Stimulated activated CD4-positive, alpha-beta T cell treated with anti-CD3 and anti-CD28 coated beads, Interleukin-12 subunit alpha, Interleukin-12 subunit beta, amount 100 ng/mL, for 4 hours (primary cell): ENCODE results near the gene CCDC6.
"Not testable (repeated sequence)": the region's sequence is repeated elsewhere in the genome, so short reads cannot be mapped to it uniquely, and the experiment has no call there.

Source experiments
- DNase-seq: peaks from one replicate; pipeline ENCODE4 v3.0.0-alpha.2; 2020

Gene CCDC6

DNA sequence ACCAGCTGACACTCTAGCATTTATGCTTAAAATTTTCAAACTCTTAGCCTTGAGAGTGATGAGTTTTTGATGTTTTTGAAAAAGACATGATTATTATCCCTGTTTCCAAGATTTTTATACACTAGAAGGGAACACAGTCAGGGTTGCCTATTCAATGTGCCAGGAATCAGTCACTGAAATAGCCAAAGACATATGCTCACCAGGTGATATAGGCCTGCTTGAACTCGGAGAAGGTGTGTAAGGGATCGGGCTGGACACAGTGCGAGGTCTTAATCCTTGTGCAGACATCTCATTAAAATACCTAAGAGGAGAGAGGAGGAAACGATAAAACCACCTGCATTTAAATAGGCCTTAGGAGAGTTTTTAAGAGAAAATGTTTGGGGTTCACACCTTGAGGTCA is 102.1 kb downstream of the CCDC6 start:
- no peak for DNase-seq

DNA sequence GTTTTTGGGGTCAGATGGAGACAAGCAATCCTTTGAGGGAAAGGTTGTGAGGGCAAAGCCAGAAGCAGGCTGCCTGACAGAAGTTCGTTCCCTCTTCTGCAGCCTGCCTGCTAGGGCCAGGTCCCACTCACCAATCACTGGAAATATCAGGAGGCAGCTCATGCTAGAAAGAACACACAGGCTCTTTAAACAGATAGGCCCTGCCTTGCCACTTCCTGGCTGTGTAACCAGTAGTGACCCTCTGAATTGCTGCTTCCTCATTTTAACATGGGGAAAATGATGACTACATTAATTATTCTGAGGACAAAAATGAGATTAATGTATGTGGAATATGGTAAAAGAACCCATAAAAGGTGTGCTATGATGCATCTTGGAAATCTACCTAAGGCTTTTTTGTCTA is 102.6 kb downstream of the CCDC6 start:
- DNase-seq: no peak

DNA sequence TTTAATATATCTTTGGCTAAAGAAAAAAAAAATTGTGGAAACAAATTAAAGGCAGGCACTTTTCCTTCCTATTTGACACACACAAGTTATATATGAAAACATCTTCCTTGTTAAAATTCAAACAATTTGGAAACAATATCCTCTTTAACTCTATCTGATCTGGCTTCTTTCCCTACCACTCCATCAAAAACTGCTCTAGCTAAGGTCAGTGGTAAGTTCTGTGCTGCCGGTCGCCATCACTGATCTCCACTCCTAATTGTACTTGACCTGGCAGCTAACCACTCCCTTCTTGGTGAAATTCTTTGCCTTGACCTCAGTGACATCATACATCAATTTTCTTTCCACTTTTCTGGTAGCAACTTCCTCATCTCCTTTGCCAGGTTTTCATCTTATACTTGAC is 105.2 kb downstream of the CCDC6 start:
- no peak for DNase-seq

DNA sequence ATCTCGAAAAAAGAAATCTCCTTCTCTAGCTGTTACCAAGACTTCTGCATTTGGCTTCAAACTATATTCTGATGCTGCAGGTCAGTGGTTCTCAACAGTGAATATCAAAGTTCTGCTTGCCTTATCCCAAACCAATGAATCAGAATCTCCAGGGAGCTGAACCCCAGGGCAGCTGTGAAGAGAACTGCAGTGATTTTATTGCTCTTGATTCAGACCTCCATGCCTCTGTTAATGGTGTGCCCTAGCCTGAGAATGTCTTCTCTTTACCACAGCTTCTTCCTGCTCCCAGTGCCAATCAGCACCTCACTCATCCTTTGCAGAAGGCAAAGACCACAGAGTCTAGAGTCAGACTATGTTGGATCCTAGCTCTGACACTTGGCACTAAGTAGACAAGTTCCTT is 106.9 kb downstream of the CCDC6 start:
- no peak for DNase-seq

DNA sequence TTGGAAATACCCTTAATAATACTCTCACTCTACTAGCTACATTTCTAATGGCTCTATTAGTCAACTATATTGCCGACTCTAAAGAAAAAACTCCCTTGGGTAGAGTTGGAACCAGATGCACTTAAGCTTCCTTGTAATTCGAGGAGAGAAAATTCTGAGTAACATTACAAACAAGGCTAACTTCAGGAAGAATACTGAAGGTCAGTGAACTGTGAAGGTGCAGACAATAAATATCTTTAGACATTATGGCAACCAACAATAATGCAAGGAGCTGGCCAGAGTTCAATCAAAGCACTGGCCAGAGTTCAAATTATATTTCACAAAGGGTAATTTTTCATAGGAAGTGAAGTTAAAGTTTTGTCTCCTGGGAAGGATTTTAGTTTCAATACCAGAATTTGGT is 112.4 kb downstream of the CCDC6 start:
- no peak for DNase-seq

DNA sequence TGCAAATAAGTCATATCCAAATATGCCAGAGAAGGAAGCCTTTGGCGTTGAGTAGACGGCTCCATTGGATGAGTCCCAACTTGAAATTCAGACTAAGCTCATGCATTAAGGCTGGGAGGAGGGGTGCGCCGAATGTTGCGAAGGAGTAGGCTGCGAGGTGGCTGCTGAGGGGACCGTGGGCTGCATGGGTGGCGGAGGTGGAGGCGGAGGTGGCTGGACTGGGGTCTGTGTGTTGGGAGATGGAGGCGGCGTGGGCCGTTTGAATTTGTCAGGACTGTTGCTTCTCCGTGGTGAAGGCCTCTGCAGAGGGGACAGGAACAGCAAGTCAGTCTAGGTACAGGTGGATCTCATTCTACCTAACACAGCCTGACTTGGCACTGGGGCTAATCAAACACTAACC is 113.5 kb downstream of the CCDC6 start:
- no peak for DNase-seq

DNA sequence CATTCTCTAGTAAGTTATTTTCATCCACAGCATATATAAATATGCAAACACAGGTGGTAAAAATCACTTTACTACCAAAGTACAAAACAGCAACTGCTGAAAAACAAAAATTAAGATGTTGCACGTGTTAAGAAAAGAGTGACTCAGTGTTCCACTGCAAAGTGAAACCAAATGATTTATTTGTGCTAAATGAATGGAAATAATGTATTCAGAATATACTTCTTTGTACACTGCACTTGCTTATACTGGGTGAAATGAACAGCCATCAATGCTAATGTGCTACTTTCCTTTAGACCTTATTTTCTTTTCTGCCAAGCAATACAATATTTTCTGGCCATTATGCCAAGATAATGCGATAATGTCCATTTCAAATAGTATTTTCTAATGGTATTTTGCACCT is 114.8 kb downstream of the CCDC6 start:
- no peak for DNase-seq

DNA sequence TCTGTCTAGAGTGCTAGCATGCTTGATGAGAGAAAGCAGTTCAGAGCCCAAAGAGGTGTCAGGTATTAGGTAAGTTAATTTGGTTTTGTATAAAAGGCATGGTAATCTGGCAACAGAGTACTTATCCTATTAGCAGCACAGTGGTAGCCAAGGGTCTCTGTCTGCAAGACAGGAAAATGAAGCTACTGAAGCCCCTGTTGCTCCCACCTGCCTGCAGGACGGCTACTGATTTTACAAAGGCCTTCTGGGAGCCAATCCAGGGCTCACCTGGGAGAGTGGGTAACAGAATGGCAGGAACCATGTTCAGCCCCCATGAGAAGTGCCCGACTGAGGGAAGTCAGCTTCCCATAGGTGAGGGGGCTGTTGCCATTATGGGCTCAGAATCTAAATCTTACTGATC is 116.3 kb downstream of the CCDC6 start:
- DNase-seq: not testable (repeated sequence)

DNA sequence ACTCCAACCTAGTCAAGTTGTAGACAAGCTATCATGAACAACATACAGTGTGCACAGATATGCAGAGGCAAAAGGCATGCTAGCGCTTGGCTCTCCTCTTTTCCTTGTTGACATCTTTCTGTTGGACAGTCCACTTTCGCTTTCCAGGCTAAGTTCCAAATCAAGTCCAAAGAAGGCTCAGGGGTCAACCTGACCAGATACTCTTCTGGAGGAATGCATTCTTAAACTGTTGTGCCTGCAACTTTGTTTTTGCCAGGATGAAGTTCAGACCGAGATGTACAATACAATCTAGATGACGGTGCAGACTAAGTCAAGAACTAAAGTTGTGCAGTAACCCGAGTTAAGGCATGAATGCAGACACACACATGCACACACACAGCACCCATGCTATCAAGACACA is 117.4 kb downstream of the CCDC6 start:
- not testable (repeated sequence) for DNase-seq

DNA sequence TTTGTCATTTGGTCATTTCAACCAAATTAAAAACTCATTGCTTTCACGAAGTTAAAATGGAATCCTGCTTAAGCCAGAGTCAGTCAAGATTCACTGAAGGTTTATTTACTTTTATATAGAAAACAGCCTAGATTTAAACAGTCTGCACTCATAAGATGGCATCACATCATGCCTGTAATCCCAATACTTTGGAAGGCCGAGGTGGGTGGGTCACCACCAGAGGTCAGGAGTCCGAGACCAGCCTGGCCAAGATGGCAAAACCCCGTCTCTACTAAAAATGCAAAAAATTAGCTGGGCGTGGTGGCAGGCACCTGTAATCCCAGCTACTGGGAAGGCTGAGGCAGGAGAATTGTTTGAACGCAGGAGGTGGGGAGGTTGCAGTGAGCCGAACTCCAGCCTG is 119.3 kb downstream of the CCDC6 start:
- DNase-seq: not testable (repeated sequence)

DNA sequence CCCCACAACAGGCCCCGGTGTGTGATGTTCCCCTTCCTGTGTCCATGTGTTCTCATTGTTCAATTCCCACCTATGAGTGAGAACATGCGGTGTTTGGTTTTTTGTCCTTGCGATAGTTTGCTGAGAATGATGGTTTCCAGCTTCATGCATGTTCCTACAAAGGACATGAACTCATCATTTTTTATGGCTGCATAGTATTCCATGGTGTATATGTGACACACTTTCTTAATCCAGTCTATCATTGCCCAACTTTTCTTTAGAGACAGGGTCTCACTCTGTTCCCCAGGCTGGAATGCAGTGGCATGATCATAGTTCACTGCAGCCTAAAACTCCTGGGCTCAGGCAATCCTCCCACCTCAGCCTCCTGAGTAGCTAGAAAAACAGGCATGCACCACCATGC is 120.9 kb downstream of the CCDC6 start:
- not testable (repeated sequence) for DNase-seq

DNA sequence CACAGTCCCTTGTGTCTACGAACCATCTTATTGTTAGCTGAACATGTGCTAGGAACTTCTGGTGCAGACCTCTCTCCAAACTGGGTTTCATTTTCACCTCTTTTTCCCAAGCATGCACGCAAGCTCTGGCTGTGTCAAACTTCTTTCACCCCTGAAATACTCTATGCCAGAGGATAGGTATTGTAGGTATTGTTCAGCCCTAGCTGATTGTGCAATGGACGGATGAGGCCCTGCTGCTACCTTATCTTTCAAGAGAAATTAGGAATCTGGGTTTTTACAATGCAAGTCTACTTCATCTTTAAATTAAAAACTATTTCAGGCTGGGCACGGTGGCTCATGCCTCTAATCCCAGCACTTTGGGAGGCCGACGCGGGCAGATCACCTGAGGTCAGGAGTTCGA is 124.8 kb downstream of the CCDC6 start:
- DNase-seq: no peak

DNA sequence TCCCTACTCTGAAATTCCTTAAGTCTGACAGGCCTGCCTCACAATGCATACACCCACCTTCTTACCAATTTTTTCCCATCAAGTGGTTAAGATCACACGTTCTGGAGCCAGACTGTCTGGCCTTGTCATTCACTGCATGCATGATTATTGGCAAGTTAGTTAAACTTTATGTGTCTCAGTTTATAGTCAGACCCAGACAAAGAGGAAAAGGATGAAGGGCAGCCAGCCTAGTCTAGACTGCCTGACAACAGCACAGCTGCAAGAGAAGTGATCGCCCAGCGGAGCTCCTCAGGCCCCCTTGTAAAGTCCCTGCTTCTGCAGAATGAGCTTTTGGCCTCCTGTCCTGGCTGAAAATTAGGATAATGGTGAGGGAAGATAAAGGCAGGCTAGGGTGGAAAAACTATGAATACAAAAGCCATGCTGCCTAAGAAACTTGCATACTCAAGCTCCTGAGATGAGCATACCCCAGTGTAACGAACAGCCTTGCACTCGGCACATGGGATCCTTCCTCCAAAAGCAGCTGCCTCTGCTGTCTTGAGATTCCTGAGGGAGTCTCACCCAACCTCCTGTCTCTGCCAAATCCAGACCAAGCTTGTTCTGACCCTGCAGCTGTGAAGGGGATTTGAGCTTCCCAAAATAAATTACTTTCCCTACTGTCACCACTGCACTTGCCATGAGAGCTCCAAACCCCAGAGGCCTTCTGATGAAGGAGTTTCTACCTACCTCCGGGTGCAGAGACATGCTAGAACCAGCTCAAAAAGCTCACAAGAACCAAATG is 126.4 kb downstream of the CCDC6 start:
- no peak for DNase-seq

DNA sequence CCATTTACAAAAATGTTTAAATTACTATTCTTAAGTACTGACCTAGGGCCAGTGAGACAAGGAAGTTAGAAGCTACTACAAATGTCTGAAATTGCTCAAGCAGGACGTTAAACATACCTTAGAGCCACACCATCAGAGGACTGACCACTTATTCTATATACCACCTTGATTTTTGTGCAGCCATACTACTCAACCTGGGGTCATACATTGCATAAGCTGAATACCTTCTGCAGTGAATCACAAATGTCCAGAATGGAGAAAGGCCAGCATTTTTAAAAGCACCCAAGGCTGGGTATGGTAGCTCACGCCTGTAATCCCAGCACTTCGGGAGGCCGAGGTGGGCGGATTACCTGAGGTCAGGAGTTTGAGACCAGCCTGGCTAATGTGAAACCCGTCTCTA is 131.9 kb downstream of the CCDC6 start:
- DNase-seq: no peak

DNA sequence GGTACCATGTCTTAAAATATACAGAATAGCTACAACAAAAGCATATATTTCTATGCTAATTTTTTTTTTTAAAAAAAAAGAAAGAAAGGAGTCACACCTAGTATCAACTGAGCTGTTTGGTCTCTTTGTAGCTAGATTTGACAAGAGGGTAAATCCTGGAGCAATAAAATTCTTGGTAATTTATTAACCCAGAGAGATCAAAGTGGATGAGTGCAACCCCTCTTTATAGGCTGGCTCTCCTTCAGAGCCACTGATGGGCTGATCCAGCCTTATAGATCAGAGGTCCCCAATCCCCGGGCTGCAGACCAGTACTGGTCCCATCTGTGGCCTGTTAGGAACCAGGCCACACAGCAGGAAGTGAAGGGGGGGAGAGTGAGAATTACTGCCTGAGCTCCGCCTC is 133.3 kb downstream of the CCDC6 start:
- DNase-seq: no peak

DNA sequence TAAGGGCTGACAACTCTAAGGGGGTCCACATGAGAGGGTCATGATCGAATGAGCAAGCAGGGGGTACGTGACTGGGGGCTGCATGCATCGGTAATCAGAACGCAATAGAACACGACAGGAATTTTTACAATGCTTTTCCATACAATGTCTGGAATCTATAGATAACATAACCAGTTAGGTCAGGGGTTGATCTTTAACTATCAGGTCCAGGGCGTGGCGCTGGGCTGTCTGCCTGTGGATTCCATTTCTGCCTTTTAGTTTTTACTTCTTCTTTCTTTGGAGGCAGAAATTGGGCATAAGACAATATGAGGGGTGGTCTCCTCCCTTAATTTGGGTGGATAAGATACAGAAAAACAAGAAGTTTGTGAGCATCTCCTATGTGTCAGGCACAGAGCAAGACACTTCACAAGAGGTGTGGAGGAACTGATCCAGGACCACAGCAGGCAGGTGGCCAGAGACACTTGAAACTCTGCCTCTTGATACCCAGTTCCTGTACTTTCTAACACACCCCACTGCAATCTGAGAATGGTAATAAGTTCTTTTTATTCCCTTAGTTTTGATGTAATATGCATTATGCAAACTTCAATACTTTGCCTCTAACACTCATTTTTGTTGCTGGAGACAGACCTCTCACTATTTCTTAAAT is 135.1 kb downstream of the CCDC6 start:
- no peak for DNase-seq

DNA sequence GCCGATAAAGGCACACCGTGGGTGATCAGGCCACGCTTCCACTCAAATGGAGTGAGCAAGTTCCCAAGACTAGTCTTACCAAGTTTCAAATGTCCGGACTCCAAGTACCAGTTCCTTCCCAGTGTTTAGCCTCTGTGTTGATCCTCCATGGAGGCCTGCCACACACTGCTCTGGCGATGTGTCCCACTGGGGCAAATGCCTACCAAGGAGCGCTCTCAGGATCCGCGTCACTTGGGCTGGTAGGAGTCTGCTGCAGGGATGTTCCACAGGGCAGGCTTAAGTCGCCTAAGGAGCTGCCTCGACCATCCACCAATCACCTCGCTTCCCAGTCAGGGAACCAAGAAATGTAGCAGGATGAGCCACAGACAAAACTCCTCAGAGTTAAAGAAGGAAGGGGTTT is 135.7 kb downstream of the CCDC6 start:
- no peak for DNase-seq

DNA sequence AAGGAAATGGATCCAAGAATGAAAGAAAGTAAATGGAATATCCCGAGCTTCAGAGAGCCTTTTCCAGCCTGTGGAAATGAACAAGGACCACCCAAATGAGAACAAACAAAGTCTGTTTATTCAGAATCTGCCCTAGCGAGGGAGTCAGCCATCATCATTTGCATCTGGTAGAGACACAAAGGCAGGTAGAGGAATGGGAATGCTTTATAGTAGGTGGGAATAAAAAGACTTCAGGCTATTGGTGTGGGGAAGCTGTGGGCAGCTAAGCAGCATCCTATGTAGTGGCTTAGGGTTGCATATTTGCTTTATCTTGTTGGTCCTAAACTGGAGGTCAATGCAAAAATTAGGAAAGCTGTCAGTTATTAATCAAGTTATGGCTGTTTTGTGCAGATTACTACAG is 143.9 kb downstream of the CCDC6 start:
- no peak for DNase-seq

DNA sequence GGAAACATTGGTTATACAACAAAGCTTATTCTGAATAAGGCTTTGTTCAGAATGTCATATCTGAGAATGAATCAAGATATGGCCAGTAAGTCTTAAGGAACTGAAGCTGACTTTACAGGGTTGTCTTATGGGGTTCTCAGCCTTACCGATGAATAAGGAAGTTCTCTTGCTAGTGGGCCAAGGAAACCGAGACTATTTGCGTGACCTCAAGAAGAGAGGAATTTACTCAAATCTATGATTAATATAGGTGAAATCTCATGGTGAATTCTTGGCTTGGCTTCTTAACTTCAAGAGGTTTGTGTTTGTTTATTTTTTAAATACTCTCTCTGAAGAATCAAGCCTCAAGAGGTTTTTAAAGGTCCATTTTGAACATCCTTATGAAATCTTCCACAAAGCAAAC is 148.4 kb downstream of the CCDC6 start:
- DNase-seq: no peak

DNA sequence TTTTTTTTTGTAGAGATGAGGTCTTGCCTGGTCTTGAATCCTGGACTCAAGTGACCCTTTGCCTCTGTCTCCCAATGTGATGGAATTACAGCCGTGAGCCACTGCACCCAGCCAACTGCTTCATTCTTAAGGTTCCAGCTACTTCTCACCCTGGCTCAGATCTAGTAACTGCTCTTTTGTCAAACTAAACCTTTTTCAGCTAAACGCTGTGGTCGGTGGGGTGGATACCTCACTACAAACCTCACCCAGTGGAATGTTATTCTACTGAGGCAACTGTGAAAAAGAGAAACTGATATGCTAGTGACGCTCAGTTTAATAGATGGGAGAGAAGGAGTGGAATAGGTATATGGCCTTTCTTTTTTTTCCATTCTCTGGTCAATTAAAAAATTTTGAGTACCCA is 151.4 kb downstream of the CCDC6 start:
- DNase-seq: no peak

DNA sequence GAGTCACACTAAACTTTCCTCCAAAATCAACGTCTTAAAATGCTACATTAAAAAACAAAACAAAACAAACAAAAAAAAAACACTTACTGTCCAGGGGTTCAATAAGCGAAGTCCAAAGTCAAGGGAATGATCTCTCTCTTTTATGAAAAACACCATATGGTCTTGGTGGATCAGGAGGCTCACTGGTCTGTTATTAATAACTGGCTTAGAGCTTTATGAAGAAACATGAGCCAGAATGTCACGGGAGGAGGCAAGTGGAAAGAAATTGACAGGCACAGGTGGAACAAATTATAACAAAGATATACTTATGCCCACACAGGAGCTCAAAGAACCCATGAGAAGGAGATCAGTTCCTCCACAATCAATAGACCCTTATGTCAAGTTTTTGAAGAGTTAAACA is 153.1 kb downstream of the CCDC6 start, which contains the start of gene MRLN:
TSS of gene MRLN (minus strand) at position 189 of the 400 bp plus-strand sequence.
- no peak for DNase-seq

DNA sequence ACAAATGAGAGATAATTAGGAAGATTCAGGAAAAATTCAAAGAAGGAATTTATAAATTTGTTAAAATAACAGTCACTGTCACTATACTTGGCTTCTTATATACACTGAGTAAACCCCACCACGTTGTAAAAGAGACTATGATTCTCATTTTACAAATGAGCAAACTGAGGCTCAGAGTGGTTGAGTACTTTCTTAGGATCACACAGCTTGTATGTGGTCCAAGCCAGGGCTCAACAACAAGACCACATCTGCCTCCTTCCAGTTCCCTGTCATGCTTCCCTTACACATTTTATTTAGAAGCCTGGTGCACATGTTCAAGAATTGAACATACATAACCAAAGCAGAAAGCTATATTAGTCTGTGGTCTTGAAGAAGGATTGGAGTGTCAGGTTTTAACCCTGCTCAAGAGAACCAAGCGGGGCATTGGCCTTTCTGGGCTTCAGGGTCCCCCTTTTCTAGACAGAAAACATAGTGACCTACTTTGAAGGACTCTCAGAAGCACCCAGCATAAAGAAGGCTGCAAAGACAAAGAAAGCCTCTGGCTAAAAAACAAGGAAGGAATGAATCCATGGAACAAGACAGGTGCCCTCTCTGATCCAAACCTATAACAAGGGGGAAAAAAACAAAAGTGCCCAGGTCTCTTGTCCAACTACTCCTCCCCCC is 153.9 kb downstream of the CCDC6 start:
- no peak for DNase-seq

DNA sequence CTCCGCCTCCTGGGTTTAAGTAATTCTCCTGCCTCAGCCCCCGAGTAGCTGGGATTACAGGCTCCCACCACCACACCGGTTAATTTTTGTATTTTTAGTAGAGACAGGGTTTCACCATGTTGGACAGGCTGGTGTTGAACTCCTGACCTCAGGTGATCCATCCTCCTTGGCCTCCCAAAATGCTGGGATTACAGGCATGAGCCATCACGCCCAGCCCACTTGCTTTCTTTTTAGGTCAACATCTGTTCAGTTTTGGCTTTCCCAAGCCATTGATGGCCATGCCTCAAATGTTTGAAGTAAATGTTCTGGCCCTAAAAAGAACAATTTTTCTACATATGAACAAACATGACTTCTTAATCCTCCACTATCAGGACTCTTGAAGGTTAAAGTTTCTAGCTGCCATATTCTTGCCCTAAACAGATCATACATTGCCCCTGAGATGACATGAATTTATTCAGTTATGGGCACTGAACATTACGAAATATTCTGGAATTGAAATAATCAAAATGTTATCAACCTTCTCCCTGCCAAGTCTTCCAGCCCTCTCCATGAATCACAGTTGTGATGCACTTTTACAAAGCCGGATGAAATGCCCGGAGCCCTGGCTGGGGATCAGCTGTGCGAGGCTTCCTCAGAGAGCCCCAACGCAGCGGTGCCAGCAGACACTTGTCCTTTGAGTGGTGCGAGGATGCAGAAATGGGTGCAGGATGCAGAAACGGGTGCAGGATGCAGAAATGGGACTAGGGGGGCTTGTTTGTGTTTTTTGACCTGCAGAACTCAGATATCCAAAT is 156.0 kb downstream of the CCDC6 start:
- no peak for DNase-seq
